Heart left ventricle (tissue), 16 donors: ENCODE measurements around the gene NECAB2. TPM values are rescaled to one million over a fixed set of nuclear protein-coding genes. Genes with fewer than 3 reads are reported as not detected.

ENCODE experiments used
- ATAC-seq, 4 donors: fragments of 200-7000 bp; cut with Tn5 transposase; one replicate each; pipeline ENCODE4 v1.9.1; 2020 to 2022; ENCODE audit warnings: moderate library complexity in 4 of 4, mild to moderate bottlenecking in 3 of 4, moderate number of reproducible peaks in 1 of 4
- DNase-seq, 5 donors: peaks; one replicate each; pipeline ENCODE4 v3.0.0-alpha.2; 2020
- H3K27ac ChIP-seq, 12 donors: fragments of 200-600 bp; sonication (generic) in 4 of 12; one replicate each; pipeline versions ENCODE4 v1.5.0 to v1.8.0; 2016 to 2022; ENCODE audit warnings: mild to moderate bottlenecking in 2 of 12
- H3K27me3 ChIP-seq, 9 donors: fragments of 200-600 bp; sonication (generic) in 2 of 9; one replicate each; pipeline versions ENCODE4 v1.5.1 to v1.8.0; 2016 to 2022; ENCODE audit warnings: mild to moderate bottlenecking in 3 of 9
- H3K36me3 ChIP-seq, 9 donors: fragments of 200-600 bp; sonication (generic) in 2 of 9; one replicate each; pipeline versions ENCODE4 v1.5.0 to v1.8.0; 2018 to 2022; ENCODE audit warnings: mild to moderate bottlenecking in 2 of 9
- H3K4me1 ChIP-seq, 12 donors: fragments of 200-600 bp; sonication (generic) in 4 of 12; one replicate each; pipeline versions ENCODE4 v1.5.0 to v1.8.0; 2016 to 2022; ENCODE audit warnings: mild to moderate bottlenecking in 3 of 12
- H3K4me3 ChIP-seq, 12 donors: fragments of 200-600 bp; sonication (generic) in 4 of 12; one replicate each; pipeline versions ENCODE4 v1.5.0 to v1.8.0; 2017 to 2022; ENCODE audit warnings: mild to moderate bottlenecking in 9 of 12, moderate library complexity in 4 of 12
- H3K9me3 ChIP-seq, 12 donors: fragments of 200-600 bp; sonication (generic) in 4 of 12; one replicate each; pipeline versions ENCODE4 v1.5.0 to v1.8.0; 2016 to 2022; ENCODE audit warnings: mild to moderate bottlenecking in 1 of 12
- CTCF ChIP-seq, 12 donors: fragments of 200-600 bp; sonication (generic) in 4 of 12; IDR thresholded peaks; one replicate each; pipeline versions ENCODE4 v1.5.0 to v1.8.0; 2018 to 2022; ENCODE audit warnings: antibody characterized with exemption in 12 of 12, mild to moderate bottlenecking in 5 of 12
- POLR2A ChIP-seq, 2 donors: fragments of 450-650 bp; IDR thresholded peaks; one replicate each; pipeline ENCODE4 v1.6.1; 2017; ENCODE audit warnings: antibody characterized with exemption in 2 of 2, mild to moderate bottlenecking in 2 of 2, moderate library complexity in 2 of 2
- whole genome bisulfite sequencing, 4 donors: extraction: QIAGEN DNeasy Blood & Tissue Kit in 2 of 4; methylation state at CpG; one replicate each; pipeline versions ENCODE4 v1.1.5 to v1.1.7; 2013 to 2018; 5-methylcytosine and 5-hydroxymethylcytosine counted together
- intact Hi-C, 10 donors: fragments of 100-400 bp; cut with DNase I; formaldehyde crosslinking; loops; one replicate each; pipeline versions ENCODE4 v1.11.1 to v1.14.2; 2022
- polyA plus RNA-seq, 2 donors: library from polyadenylated mRNA; stranded (reverse); fragments of 200-250 nt; gene quantifications; one replicate each; pipeline ENCODE4 v1.2.3, GENCODE V29; 2013
- total RNA-seq, 9 donors: library from RNA; depleted of rRNA in 2 of 9; stranded (reverse); fragments of >200 nt in 2 of 9; fragmentation: NEBNext Ultra II Directional in 3 of 9; extraction: Animal tissue kit (Norgen Biotek cat#: 25700) in 3 of 9; gene quantifications; one replicate each; pipeline versions ENCODE4 v1.1.0 to v1.2.4, GENCODE V29; 2016 to 2023
- donor health status: ischemic (EF 13 %, LVEDD 7.1; RV severe dilation, severe dysfunction).
- donor health status: healthy with polysubstance abuse.
- donor health status: DM: no; HTN: yes; CAD: no.
- donor health status: DM: no; HTN: no; CAD: no.
- donor health status: ischemic (EF 25% LVEDD 6.9; RV normal size, moderate dysfunction).
- donor health status: ischemic (EF 25% LVEDD 5.7; RV mildly dilated, moderate dysfunction).
- donor health status: healthy.
- donor health status: DM: yes; HTN: yes; CAD: no.
- donor health status: ischemic (EF 35%, LVEDD 5.7; RV mildly dilated, moderate dysfunction).
- donor health status: nonischemic (EF 11% LVEDD 7.7; RV severe dilation, severe dysfunction).
- donor health status: DM: yes; HTN: yes; CAD: no.
- donor health status: PGD.
- donor health status: ischemic (EF 29% LVEDD 5.4; RV normal size, mild dysfunction).
- donor health status: nonischemic (EF 23%, LVEDD 6.1; RV moderate dilation, normal function).

NECAB2 gene
- total and polyA plus RNA-seq, 11 donors: 0.24 to 2.1 (median 0.88) TPM; not detected in 2

GRCh38 chr16:83965444-83966152, 2.4 kb upstream of the NECAB2 start:
- TF ChIP-seq POLR2A (IDR thresholded peaks at IDR 0.05) (no peak), CTCF (IDR thresholded peaks at IDR 0.05) (no peak)
- peaks cover 0 to 10% (median 0%) of the 10 kb centered on the region in 12 donors for H3K4me1 ChIP-seq
- H3K36me3 ChIP-seq: peaks cover 0 to 47% (median 14%) of the 10 kb centered on the region in 9 donors
- peak in 1 of 5 donors; percentile 59 for DNase-seq
- H3K9me3 ChIP-seq: no peaks in the 10 kb centered on the region
- 91 to 98% (median 93%) methylated on average over 18 to 36 of the region's 36 CpGs for WGBS, 4 donors
- no peak for ATAC-seq
- H3K4me3 ChIP-seq: no peak overlapping the region
- intact Hi-C loops: loop anchor here in 7 of 10 donors (2.0 to 10.0 kb wide), 6 partner anchors 97 to 519 kb away; no protein-coding TSS in a partner anchor
- peaks cover 0 to 10% (median 0%) of the 10 kb centered on the region in 9 donors for H3K27me3 ChIP-seq
- H3K27ac ChIP-seq: peak overlapping the region in 1 of 12 donors; percentile 77

- peaks cover 0 to 10% (median 0%) of the 10 kb centered on the region in 9 donors for H3K27me3 ChIP-seq
- peaks cover 0 to 41% (median 11%) of the 10 kb centered on the region in 9 donors for H3K36me3 ChIP-seq
- TF ChIP-seq CTCF (IDR thresholded peaks at IDR 0.05) (no peak), POLR2A (IDR thresholded peaks at IDR 0.05) (no peak)
- H3K27ac ChIP-seq: no peak overlapping the region
- H3K4me1 ChIP-seq: peaks cover 0 to 9% (median 0%) of the 10 kb centered on the region in 12 donors
- no peak overlapping the region for H3K4me3 ChIP-seq
- DNase-seq (peak in 1 of 5 donors; percentile 54), ATAC-seq (no peak)
- intact Hi-C loops: loop anchor here in 6 of 10 donors (5.0 to 10.0 kb wide), 5 partner anchors 96 to 519 kb away; no protein-coding TSS in a partner anchor
- WGBS, 4 donors: 93 to 96% (median 95%) methylated on average over 11 to 13 of the region's 13 CpGs
- no peaks in the 10 kb centered on the region for H3K9me3 ChIP-seq
These were observed 1.8 kb upstream of the NECAB2 start for GRCh38 chr16:83966153-83966696.

GRCh38 chr16:83967091-83967490, 953 bp upstream of the NECAB2 start:
- Histone ChIP-seq H3K4me1 (peaks cover 0 to 9% (median 0%) of the 10 kb centered on the region in 12 donors), H3K9me3 (no peaks in the 10 kb centered on the region), H3K27me3 (peaks cover 0 to 10% (median 0%) of the 10 kb centered on the region in 9 donors), H3K27ac (no peak overlapping the region), H3K36me3 (peaks cover 0 to 32% (median 7%) of the 10 kb centered on the region in 9 donors), H3K4me3 (no peak overlapping the region)
- 74 to 87% (median 82%) methylated on average over 2 of the region's 2 CpGs for WGBS, 4 donors
- DNase-seq (no peak), ATAC-seq (no peak)
- TF ChIP-seq CTCF (IDR thresholded peaks at IDR 0.05): no peak
- no peak for TF ChIP-seq POLR2A (IDR thresholded peaks at IDR 0.05)
- intact Hi-C loops: loop anchor here in 7 of 10 donors (1.0 to 10.0 kb wide), 6 partner anchors 95 to 518 kb away; no protein-coding TSS in a partner anchor

GRCh38 chr16:83968306-83968851, 335 bp downstream of the NECAB2 start:
- no peak overlapping the region for H3K27ac ChIP-seq
- peak overlapping the region in 10 of 12 donors; percentile 26 to 56 (median 44) for H3K4me3 ChIP-seq
- H3K27me3 ChIP-seq: peaks cover 0 to 10% (median 0%) of the 10 kb centered on the region in 9 donors
- peaks cover 0 to 20% (median 0%) of the 10 kb centered on the region in 9 donors for H3K36me3 ChIP-seq
- no peak for ATAC-seq
- H3K4me1 ChIP-seq: peaks cover 0 to 9% (median 0%) of the 10 kb centered on the region in 12 donors
- intact Hi-C loops: loop anchor here in 7 of 10 donors (1.0 to 10.0 kb wide), 7 partner anchors 94 to 516 kb away; no protein-coding TSS in a partner anchor
- 0 to 1% (median 1%) methylated on average over 5 to 85 of the region's 87 CpGs for WGBS, 4 donors
- no peak for DNase-seq
- TF ChIP-seq CTCF (IDR thresholded peaks at IDR 0.05) (no peak), POLR2A (IDR thresholded peaks at IDR 0.05) (no peak)
- H3K9me3 ChIP-seq: no peaks in the 10 kb centered on the region
